GM23338 (cell line): ENCODE results near the gene TDRD1. TPM values are rescaled to one million over a fixed set of nuclear protein-coding genes. Genes with fewer than 3 reads are reported as not detected.

ENCODE experiments used
- ATAC-seq: fragments of 200-7000 bp; cut with Tn5 transposase; 3 replicates; pipeline ENCODE4 v1.9.1; 2020
- DNase-seq: peaks from one replicate; pipeline ENCODE4 v3.0.0-alpha.2; 2015; ENCODE audit warnings: low spot score
- H2AFZ ChIP-seq: fragments of 200-600 bp; sonication (generic); 2 replicates; pipeline ENCODE4 v1.8.0; 2016; ENCODE audit warnings: antibody characterized with exemption, mild to moderate bottlenecking, moderate library complexity
- H3F3A ChIP-seq: fragments of 200-600 bp; sonication (generic); replicated peaks from 2 replicates; pipeline ENCODE4 v1.8.0; 2017; ENCODE audit warnings: antibody characterized with exemption, mixed run types, low read depth
- H3K27ac ChIP-seq: fragments of 200-600 bp; sonication (generic); 2 replicates; pipeline ENCODE4 v1.6.1; 2016; ENCODE audit warnings: low read depth
- H3K27me3 ChIP-seq: fragments of 200-600 bp; sonication (generic); 2 replicates; pipeline ENCODE4 v1.8.0; 2016; ENCODE audit warnings: mild to moderate bottlenecking, mixed run types, moderate library complexity; ENCODE audit not compliant: insufficient read depth
- H3K36me3 ChIP-seq: fragments of 200-600 bp; sonication (generic); 2 replicates; pipeline ENCODE4 v1.8.0; 2016; ENCODE audit warnings: mild to moderate bottlenecking; ENCODE audit not compliant: insufficient read depth
- H3K4me1 ChIP-seq: fragments of 200-600 bp; sonication (generic); 2 replicates; pipeline ENCODE4 v1.8.0; 2016; ENCODE audit warnings: mild to moderate bottlenecking, moderate library complexity; ENCODE audit not compliant: insufficient read depth
- H3K4me2 ChIP-seq: fragments of 200-600 bp; sonication (generic); 2 replicates; pipeline ENCODE4 v1.7.1; 2017; ENCODE audit warnings: mixed run types
- H3K4me3 ChIP-seq: fragments of 200-600 bp; sonication (generic); 2 replicates; pipeline ENCODE4 v1.6.1; 2016; ENCODE audit warnings: mixed run types
- H3K79me2 ChIP-seq: fragments of 200-600 bp; sonication (generic); replicated peaks from 2 replicates; pipeline ENCODE4 v1.8.0; 2017; ENCODE audit warnings: mild to moderate bottlenecking; ENCODE audit not compliant: insufficient read depth
- H3K9me2 ChIP-seq: fragments of 200-600 bp; sonication (generic); 2 replicates; pipeline ENCODE4 v1.8.0; 2017; ENCODE audit not compliant: insufficient read depth
- H4K20me1 ChIP-seq: fragments of 200-600 bp; sonication (generic); replicated peaks from 2 replicates; pipeline ENCODE4 v1.8.0; 2017; ENCODE audit warnings: mild to moderate bottlenecking; ENCODE audit not compliant: insufficient read depth
- H3K27ac Mint-ChIP-seq: 2 replicates; pipeline ENCODE4 v1.8.0; 2020; ENCODE audit warnings: inconsistent platforms, mild to moderate bottlenecking, moderate library complexity, mixed read lengths
- H3K27me3 Mint-ChIP-seq: 3 replicates; pipeline ENCODE4 v1.8.0; 2022; ENCODE audit warnings: low read depth, mild to moderate bottlenecking, moderate library complexity, mixed read lengths, inconsistent platforms; ENCODE audit not compliant: insufficient read depth, poor library complexity
- H3K36me3 Mint-ChIP-seq: 3 replicates; pipeline ENCODE4 v1.8.0; 2021; ENCODE audit warnings: low read depth, mild to moderate bottlenecking, inconsistent platforms, moderate library complexity, mixed read lengths
- H3K4me1 Mint-ChIP-seq: 3 replicates; pipeline ENCODE4 v1.8.0; 2020; ENCODE audit warnings: mild to moderate bottlenecking, inconsistent platforms, mixed read lengths
- H3K4me3 Mint-ChIP-seq: 3 replicates; pipeline ENCODE4 v1.8.0; 2021; ENCODE audit warnings: moderate library complexity, mild to moderate bottlenecking, inconsistent platforms, mixed read lengths
- H3K9me3 Mint-ChIP-seq: 3 replicates; pipeline ENCODE4 v1.8.0; 2020; ENCODE audit warnings: moderate library complexity, mild to moderate bottlenecking, inconsistent platforms, mixed read lengths
- ETS1 ChIP-seq: IDR thresholded peaks from 2 replicates; pipeline ENCODE4 v1.6.1; 2016; ENCODE audit warnings: antibody characterized with exemption
- EZH2phosphoT487 ChIP-seq: fragments of 200-600 bp; sonication (generic); IDR thresholded peaks from one replicate; pipeline ENCODE4 v1.8.1; 2018; ENCODE audit warnings: antibody characterized with exemption; ENCODE audit not compliant: unreplicated experiment
- JUNB ChIP-seq: IDR thresholded peaks from one replicate; pipeline ENCODE4 v1.6.1; 2016; ENCODE audit warnings: antibody characterized with exemption; ENCODE audit not compliant: unreplicated experiment
- NANOG ChIP-seq: IDR thresholded peaks from 2 replicates; pipeline ENCODE4 v1.6.1; 2016; ENCODE audit warnings: antibody characterized with exemption, borderline replicate concordance
- POLR2AphosphoS5 ChIP-seq: IDR thresholded peaks from 2 replicates; pipeline ENCODE4 v1.6.1; 2016; ENCODE audit warnings: antibody characterized with exemption, low read depth
- STAT1 ChIP-seq: IDR thresholded peaks from one replicate; pipeline ENCODE4 v1.6.1; 2016; ENCODE audit warnings: antibody characterized with exemption; ENCODE audit not compliant: unreplicated experiment
- ZNF331 ChIP-seq: fragments of 250-450 bp; sonication (Bioruptor Pico); IDR thresholded peaks from 2 replicates; pipeline ENCODE4 v1.5.0; 2020; ENCODE audit warnings: low read depth, mild to moderate bottlenecking, moderate library complexity
- polyA plus RNA-seq: library from polyadenylated mRNA; unstranded; fragments of >200 nt; fragmentation: Nextera tagmentation; extraction: Ambion mirVana; gene quantifications from 2 replicates; pipeline ENCODE4 v1.2.1, GENCODE V29; 2016
- total RNA-seq: library from RNA; depleted of rRNA; stranded (reverse); fragments of >200 nt; shearing (Covaris generic); gene quantifications from 2 replicates; pipeline ENCODE4 v1.2.3, GENCODE V29; 2014
- TF ChIP-seq, protein P1 (sequence below): IDR thresholded peaks from one replicate; pipeline ENCODE4 v1.6.1; 2018; ENCODE audit warnings: antibody characterized with exemption; ENCODE audit not compliant: unreplicated experiment
- TF ChIP-seq, protein P2 (sequence below), 2 experiments: fragments of 200-600 bp in 1 of 2; sonication (generic) in 1 of 2; conservative IDR thresholded peaks; 2 replicates each; pipeline versions ENCODE4 v1.5.1 to v1.6.1; 2016 to 2017; ENCODE audit warnings: antibody characterized with exemption in 2 of 2, low read depth in 2 of 2, mild to moderate bottlenecking in 2 of 2, moderate library complexity in 1 of 2

The TDRD1 gene
- total and polyA plus RNA-seq, 2 experiments from 2014 or later: 0.52 to 1.5 TPM

GRCh38 chr10:114220281-114220680 lies 41.1 kb downstream of the TDRD1 start (continued):
- TF ChIP-seq, protein P1, sequence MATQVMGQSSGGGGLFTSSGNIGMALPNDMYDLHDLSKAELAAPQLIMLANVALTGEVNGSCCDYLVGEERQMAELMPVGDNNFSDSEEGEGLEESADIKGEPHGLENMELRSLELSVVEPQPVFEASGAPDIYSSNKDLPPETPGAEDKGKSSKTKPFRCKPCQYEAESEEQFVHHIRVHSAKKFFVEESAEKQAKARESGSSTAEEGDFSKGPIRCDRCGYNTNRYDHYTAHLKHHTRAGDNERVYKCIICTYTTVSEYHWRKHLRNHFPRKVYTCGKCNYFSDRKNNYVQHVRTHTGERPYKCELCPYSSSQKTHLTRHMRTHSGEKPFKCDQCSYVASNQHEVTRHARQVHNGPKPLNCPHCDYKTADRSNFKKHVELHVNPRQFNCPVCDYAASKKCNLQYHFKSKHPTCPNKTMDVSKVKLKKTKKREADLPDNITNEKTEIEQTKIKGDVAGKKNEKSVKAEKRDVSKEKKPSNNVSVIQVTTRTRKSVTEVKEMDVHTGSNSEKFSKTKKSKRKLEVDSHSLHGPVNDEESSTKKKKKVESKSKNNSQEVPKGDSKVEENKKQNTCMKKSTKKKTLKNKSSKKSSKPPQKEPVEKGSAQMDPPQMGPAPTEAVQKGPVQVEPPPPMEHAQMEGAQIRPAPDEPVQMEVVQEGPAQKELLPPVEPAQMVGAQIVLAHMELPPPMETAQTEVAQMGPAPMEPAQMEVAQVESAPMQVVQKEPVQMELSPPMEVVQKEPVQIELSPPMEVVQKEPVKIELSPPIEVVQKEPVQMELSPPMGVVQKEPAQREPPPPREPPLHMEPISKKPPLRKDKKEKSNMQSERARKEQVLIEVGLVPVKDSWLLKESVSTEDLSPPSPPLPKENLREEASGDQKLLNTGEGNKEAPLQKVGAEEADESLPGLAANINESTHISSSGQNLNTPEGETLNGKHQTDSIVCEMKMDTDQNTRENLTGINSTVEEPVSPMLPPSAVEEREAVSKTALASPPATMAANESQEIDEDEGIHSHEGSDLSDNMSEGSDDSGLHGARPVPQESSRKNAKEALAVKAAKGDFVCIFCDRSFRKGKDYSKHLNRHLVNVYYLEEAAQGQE: no peak
- TF ChIP-seq POLR2AphosphoS5: no peak
- TF ChIP-seq NANOG: no peak
- TF ChIP-seq STAT1: no peak
- no peak for TF ChIP-seq ETS1
- no peak for TF ChIP-seq JUNB
- TF ChIP-seq, protein P2, sequence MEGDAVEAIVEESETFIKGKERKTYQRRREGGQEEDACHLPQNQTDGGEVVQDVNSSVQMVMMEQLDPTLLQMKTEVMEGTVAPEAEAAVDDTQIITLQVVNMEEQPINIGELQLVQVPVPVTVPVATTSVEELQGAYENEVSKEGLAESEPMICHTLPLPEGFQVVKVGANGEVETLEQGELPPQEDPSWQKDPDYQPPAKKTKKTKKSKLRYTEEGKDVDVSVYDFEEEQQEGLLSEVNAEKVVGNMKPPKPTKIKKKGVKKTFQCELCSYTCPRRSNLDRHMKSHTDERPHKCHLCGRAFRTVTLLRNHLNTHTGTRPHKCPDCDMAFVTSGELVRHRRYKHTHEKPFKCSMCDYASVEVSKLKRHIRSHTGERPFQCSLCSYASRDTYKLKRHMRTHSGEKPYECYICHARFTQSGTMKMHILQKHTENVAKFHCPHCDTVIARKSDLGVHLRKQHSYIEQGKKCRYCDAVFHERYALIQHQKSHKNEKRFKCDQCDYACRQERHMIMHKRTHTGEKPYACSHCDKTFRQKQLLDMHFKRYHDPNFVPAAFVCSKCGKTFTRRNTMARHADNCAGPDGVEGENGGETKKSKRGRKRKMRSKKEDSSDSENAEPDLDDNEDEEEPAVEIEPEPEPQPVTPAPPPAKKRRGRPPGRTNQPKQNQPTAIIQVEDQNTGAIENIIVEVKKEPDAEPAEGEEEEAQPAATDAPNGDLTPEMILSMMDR (conservative IDR thresholded peaks at IDR 0.05; ENCODE audit: low read depth in 2 of 2): no peak

DNA sequence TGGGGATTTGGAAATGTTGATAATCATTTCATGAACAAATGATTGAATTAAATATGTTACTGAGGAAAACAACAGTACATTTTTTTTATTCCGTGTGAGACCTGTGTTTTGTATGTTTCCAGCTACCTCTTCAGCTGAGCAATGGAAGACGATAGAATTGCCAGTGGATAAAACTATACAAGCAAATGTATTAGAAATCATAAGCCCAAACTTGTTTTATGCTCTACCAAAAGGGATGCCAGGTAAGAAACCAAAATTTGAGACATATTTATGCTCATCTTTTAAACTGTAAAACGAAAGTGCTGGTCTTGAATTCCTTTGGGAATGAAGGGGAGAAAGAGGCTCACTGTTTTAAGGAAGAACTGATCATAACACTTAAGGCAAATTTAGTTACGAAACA lies 42.1 kb downstream of the TDRD1 start:
- Histone ChIP-seq H3K79me2 (no peaks in the 10 kb centered on the region), H3F3A (no peaks in the 10 kb centered on the region), H3K36me3 (no peaks in the 10 kb centered on the region)

More for the DNA sequence above, 42.1 kb downstream of the TDRD1 start:
- H3K4me1 Mint-ChIP-seq: no peaks in the 10 kb centered on the region
- no peak for TF ChIP-seq EZH2phosphoT487
- no peak for TF ChIP-seq ZNF331
- no peak for TF ChIP-seq ETS1
- TF ChIP-seq POLR2AphosphoS5: no peak
- no peak for TF ChIP-seq STAT1
- no peak for TF ChIP-seq JUNB
- Histone ChIP-seq H3K4me1 (no peaks in the 10 kb centered on the region), H2AFZ (no peak overlapping the region), H3K4me2 (no peak overlapping the region), H4K20me1 (no peaks in the 10 kb centered on the region), H3K27ac (no peak overlapping the region), H3K9me2 (peaks cover 5% of the 10 kb centered on the region; the same call in 1 of the 2 replicates), H3K27me3 (no peaks in the 10 kb centered on the region), H3K4me3 (no peak overlapping the region)
- no peaks in the 10 kb centered on the region for H3K36me3 Mint-ChIP-seq
- ATAC-seq (no peak), DNase-seq (no peak)
- no peaks in the 10 kb centered on the region; the same call in 2 of the 3 replicates for H3K9me3 Mint-ChIP-seq
- no peak overlapping the region for H3K4me3 Mint-ChIP-seq
- H3K27ac Mint-ChIP-seq: no peak overlapping the region
- H3K27me3 Mint-ChIP-seq: no peaks in the 10 kb centered on the region
